Stimulated activated CD8-positive, alpha-beta memory T cell treated with anti-CD3 and anti-CD28 coated beads, Interleukin-12 subunit alpha, Interleukin-12 subunit beta, amount 100 ng/mL, for 24 hours (primary cell): ENCODE measurements around the gene ORAI1.
"Not testable (repeated sequence)": the region's sequence is repeated elsewhere in the genome, so short reads cannot be mapped to it uniquely, and the experiment has no call there.

Source experiments
- DNase-seq: peaks from one replicate; pipeline ENCODE4 v3.0.0-alpha.2; 2020; ENCODE audit errors: extremely low read depth

The ORAI1 gene

GRCh38 chr12:121649322-121649721, 23.0 kb downstream of the ORAI1 start:
- DNase-seq, result no peak

DNA sequence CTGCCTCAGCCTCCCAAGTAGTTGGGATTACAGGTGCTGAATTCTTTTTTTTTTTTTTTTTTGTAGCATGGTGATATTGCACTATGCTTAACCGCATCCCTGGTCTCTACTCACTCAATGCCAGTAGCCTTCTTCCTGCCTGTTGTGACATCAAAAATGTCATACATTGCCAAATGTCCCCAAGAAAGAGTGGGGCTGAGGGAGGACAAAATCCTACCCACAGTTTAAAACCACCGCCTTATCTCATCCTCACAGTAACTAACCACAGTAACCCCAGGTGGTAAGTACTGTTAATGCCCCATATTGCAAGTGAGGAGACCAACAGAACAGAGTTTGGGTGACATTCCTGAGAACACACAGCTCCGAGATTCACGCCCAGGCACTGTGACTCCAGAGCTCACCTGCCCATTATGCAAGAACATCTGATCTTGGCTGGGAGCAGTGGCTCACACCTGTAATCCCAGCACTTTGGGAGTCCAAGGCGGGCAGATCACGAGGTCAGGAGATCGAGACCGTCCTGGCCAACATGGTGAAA, 23.6 kb downstream of the ORAI1 start:
- DNase-seq, result no peak

DNA sequence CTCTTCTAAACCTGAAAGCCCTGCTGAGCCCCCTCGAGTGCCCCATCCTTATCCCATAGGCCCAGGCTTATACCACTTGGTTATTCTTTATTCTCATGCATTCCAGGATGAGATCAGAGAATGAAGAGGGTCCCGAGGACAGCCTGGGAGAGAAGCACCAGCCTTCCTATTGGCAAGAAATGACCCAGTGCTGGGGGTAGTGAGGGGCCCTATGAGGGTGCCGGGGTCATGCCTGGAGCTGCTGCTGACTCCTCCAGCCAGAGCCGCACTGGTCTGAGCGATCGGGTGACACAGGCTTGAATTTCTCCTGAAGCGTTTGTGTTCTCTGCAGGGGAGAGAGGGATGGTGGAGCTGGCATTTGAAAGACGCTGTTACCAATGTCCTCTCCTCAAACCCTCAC, 25.0 kb downstream of the ORAI1 start:
- DNase-seq, result no peak

DNA sequence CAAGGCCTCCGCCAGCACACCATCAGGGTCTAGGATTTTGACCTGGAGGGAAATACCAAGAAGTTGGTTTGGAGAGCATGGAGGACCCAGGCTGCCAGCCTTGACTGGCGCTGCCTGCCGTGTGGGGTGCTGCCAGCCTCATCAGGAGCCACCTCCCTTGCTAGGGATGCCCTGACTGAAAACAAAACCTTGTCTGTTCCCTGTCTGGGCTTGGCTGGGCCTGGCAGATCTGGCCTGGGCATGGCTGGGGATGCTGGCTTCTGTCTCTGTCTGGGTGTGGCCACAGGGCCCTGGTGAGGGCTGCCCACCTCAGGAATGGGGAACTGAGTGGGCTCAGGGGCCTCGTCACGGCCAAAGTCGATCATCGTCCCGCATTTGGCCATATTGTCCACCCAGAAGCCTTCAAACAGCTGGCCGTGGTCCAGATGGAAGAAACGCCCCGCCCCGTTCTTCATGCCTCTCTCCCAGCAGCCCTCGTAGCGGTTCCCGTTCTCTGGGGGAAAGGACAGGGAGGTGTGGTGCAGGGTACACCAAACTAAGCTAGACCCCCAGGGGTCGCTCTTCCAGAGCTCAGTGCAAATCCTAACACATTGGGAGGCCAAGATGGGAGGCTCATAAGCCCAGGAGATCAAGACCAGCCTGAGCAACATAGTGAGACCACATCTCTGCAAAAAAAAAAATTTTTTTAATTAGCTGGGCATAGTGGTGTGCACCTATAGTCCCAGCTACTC, 26.6 kb downstream of the ORAI1 start:
- no peak for DNase-seq

DNA sequence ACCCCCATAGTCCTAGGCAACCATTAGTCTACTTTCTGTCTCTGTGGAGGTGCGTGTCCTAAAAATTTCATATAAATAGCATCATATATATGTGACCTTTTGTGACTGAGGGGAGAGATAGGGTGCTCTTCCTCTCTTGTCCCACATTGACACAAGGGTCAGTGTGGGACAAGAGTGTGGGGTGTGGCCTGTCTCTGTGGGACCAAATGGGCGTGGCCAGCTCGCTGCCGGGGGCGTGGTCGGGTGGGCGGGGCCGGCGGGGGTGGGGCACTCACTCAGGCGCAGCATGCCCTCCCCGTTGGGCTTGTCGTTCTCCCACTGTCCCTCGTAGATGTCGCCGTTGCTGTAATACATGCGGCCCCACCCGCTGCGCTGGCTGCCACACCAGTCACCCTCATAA, 27.7 kb downstream of the ORAI1 start:
- no peak for DNase-seq

DNA sequence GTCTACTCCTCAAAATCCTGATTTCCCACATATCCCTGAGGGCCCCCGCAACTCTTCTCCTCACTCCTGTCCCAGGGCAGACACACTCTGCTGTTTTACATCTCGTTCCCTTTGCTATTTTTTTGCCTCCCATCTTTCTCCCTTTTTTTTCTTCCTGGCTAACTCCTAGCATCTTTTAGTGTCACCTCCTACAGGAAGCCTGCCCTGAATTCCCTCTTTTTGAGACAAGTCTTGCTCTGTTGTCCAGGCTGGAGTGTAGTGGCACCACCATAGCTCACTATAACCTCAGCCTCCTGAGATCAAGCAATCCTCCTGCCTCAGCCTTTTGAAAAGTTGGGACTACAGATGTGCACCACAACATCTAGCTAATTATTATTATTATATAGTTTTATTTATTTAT, 29.8 kb downstream of the ORAI1 start:
- no peak for DNase-seq

GRCh38 chr12:121657305-121658008, 31.1 kb downstream of the ORAI1 start:
- no peak for DNase-seq

DNA sequence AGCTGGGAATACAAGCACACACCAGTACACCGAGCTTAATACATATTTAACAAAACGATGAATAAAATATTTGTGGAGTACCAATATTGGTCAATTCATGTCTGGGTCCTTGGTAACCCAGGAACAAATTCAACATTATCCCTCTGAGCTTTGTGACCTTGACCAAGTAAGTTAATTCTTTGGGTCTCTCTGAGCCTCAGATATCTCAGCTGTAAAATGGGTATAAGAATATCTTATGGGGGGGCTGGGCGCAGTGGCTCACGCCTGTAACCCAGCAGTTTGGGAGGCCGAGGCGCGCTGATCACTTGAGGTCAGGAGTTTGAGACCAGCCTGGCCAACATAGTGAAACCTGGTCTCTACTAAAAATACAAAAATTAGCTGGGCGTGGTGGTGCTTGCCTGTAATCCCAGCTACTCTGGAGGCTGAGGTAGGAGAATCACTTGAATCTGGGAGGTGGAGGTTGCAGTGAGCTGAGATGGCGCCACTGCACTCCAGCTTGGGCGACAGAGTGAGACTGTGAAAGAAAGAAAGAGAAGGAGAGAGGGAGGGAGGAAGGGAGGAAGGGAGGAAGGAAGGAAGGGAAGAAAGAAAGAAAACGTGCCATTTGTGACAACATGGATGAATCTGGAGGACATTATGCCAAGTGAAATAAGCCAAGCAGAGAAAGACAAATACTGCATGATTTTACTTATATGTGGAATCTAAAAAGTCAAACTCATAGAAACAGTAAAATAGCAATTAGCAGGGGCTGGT, 35.2 kb downstream of the ORAI1 start:
- not testable (repeated sequence) for DNase-seq

DNA sequence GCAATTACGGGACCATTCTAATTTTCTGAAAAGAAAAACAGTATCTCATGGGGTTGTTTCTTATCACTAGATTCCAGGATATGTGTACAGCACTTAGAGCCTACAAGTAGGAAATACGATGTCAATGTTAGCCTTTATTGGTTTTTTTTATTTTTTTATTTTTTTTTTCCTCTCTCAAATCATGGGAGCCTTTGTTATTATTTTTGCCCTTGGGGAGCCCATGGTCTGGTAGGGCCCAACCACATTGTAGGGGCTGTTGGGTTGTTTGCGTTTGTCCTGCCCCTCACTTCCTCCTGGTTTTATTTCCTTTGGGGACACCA, 37.2 kb downstream of the ORAI1 start:
- DNase-seq, result no peak

DNA sequence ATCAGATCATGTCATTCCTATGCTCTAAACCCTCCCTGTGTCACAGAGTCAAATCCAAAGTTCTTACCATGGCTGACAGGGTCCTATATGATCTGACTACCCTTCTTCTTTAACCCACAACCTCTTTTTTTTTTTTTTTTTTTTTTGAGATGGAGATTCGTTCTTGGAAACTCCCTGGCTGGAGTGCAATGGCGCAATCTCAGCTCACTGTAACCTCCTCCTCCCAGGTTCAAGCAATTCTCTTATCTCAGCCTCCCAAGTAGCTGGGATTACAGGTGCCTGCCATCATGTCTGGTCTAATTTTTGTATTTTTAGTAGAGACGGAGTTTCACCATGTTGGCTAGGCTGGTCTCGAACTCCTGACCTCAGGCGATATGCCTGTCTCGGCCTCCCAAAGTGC, 40.5 kb downstream of the ORAI1 start:
- DNase-seq, result not testable (repeated sequence)

DNA sequence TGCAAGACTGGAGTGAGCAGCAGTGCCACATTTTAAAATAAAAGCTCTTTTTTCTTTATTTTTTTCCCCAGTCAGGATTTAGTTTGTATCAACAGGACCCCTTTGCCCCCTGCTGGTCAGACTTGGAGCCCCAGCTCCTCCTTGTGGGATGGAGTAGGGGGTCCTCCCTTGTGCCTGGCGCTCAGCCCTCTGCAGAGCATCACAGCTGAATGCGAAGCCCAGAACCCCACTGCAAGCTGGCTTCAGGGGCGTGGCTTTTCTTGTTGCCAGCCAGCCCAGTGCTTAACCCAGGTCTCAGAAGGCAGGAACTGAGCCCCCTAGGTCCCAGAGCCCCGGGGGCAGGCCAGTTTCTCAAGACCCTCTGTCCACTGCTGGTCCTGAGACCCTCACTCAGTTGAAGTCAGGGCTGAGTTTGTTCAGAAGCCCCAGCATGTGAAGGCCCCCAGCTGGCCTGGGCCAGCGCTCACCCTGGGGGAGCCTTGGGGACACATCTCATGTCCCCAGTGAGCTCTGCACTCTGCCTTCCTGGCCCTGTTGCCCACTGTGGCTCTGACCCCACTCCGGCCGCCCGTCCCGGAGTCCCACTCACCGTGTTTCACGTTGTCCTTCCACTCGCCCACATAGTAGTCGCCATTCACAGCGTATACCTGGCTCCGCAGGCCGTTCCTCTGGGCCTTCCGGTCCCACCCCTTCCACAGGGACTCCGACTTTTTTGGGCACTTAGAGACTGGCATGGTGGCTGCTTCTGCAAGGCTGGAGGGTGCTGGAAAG, 42.6 kb downstream of the ORAI1 start:
- no peak for DNase-seq

- no peak for DNase-seq
Measured at GRCh38 chr12:121669521-121669900, 43.2 kb downstream of the ORAI1 start, which contains the start of gene MORN3. Gene MORN3, minus strand, starts transcription at chr12:121669654. Its CDS starts 171 bp downstream, at chr12:121669483.

- DNase-seq, result no peak
Measured at GRCh38 chr12:121673013-121673511, 46.7 kb downstream of the ORAI1 start.

- DNase-seq, result no peak
Measured at GRCh38 chr12:121676190-121676589, 49.9 kb downstream of the ORAI1 start.

DNA sequence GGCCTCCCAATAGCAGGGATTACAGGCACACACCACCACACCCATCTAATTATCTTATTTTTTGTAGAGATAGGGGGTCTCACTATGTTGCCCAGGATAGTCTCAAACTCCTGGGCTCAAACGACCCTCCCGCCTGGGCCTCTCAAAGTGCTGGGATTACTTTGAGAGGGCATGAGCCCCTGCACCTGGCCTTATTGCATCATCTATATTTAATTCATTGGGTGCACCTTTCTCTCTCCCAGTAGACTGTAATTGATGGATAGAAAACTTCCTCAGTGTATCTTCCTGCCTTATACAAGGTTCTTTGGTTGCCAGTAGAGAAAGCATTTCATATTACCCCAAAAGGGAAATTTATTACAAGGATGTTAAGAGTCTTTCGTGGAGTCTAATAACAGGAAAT, 52.0 kb downstream of the ORAI1 start:
- no peak for DNase-seq

- no peak for DNase-seq
Measured at GRCh38 chr12:121678716-121679300, 52.5 kb downstream of the ORAI1 start.

DNA sequence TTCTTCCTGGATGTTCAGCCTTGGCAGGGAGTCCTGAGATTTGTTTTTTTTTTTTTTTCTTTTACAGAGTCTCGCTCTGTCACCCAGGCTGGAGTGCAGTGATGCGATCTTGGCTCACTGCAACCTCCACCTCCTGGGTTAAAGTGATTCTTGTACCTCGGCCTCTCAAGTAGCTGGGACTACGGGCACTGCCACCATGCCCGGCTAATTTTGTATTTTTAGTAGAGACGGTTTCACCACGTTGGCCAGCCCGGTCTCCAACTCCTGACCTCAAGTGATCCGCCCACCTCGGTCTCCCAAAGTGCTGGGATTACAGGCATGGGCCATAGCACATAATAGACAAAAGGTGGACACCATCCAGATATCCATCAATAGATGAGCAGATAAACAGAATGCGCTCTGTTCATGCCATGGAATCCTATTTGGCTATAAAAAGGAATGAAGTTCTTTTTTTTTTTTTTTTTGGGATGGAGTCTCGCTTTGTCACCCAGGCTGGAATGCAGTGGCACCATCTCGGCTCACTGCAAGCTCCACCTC, 53.4 kb downstream of the ORAI1 start:
- DNase-seq, result not testable (repeated sequence)

GRCh38 chr12:121688966-121689365, 62.6 kb downstream of the ORAI1 start:
- no peak for DNase-seq

DNA sequence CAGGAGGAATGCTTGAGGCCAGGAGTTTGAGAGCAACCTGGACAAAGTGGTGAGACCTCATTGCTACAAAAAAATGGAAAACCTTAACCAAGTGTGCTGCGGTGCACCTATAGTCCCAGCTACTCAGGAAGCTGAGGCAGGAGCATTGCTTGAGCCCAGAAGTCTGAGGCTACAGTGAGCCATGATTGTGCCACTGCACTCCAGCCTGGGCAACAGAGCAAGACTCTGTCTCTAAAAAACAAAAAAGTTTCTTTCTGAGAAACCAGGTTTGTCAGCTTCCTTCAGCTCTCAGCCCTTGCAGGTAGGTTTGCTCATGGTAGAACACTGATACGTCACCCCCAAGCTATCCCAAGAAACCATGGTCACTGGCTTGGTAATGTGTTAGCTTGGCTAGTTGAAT, 63.1 kb downstream of the ORAI1 start:
- no peak for DNase-seq
